Skeletal muscle cell (primary cell): ENCODE results near the gene PRDM1.

Experiments used
- DNase-seq: peaks from one replicate; pipeline ENCODE4 v3.0.0-alpha.2; 2010; ENCODE audit warnings: low read depth
- H3K4me3 ChIP-seq: 2 replicates; pipeline ENCODE4 v1.5.1; 2011; ENCODE audit warnings: low read depth, mild to moderate bottlenecking, control low read depth, low read length, moderate library complexity

Gene PRDM1

GRCh38 chr6:106154326-106154725 is 68.2 kb downstream of the PRDM1 start:
- DNase-seq: no peak
- no peak overlapping the region for H3K4me3 ChIP-seq

DNA sequence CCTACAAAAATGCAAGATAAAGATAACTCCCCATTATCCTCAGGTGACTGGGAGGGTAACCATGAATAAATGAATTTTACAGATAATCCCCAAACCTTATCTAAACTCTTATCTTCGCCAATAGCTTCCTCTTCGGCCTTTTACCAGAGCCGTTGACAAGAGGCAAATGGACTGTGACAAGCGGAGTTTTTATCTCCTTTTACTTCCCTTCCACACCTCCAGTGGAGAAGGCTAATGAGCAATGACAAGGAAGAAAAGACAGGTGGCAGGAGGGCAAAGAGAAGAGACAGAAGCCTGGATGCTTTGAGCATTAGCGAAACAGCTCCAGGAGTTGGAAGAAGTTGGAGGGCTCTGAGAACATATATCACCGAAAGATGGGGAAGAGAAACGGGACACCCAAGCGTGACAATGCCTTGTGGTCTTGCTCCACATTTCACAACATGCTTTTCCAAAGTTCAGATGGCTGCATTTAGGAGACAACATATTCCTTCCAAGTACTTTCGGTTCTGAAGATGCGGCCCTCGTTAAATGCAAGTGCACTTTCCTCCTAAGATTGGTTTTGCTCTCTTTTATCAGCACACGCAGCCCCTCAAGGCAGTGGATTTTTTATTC is 69.2 kb downstream of the PRDM1 start:
- H3K4me3 ChIP-seq: no peak overlapping the region
- no peak for DNase-seq

DNA sequence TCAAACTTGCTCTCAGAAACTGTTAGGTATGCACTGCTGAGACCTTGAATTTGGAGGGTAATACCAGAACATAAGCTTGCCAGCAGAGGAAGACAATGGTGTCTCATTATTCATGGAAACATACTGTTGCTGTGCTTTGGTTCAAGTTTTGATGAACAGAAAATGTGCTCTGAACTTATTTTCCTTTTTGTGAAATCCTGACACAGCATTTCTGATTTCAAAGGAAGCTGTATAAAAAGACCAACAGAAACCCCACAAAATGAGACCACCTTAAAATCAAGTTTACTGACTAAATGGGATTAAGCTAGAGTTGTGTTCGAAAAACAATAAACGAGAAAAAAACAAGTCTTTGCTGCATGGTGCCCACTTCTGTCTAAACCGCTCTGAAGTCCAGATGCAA is 70.3 kb downstream of the PRDM1 start:
- DNase-seq: no peak
- no peak overlapping the region for H3K4me3 ChIP-seq

DNA sequence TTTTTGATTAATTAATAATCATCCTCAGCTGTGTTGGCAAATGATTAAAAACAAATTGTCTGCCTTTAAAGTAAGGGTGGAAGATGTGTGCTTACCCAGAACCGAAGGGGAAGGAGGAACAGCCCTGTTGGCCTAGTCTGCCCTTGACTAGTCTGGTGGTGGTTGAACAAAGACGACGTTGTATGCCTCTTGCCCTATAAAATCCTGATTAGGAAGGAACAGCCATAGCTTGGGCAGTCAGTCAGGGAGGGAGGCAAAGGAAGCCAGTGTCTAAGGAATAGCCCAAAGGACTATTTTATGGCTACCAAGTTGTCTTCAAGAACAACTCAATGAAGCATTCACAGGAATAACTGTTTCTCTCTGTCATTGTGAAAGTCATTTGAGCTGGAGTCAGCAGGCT is 70.7 kb downstream of the PRDM1 start:
- DNase-seq: no peak
- no peak overlapping the region for H3K4me3 ChIP-seq

DNA sequence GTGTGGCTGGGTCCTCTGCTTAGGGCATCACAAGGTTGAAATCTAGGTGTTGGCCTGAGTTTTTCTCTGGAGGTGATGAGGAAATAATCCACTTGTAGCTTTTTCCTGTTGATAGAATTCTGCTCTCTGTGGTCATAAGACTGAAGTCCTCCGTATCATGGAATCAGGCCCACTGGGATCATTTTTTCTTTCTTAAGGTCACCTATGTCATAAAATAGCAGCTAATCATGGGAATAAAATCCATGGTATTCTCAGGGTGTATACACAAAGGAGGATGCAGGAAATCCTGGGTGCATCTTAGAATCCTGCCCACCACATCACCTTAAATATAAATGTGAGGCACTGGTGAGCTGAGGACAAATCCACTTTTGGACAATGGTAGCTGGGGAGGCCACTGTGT is 72.7 kb downstream of the PRDM1 start:
- H3K4me3 ChIP-seq: no peak overlapping the region
- no peak for DNase-seq
